ENCODE data around the gene PDYN. TPM values are rescaled to one million over a fixed set of nuclear protein-coding genes. Genes with fewer than 3 reads are reported as not detected.

PDYN gene
- polyA plus RNA-seq, 3 donors from 2014 or later: not detected

GRCh38 chr20:1979106-1979778 is 14.6 kb downstream of the PDYN start:
- no peaks in the 10 kb centered on the region for H3K9me3 Mint-ChIP-seq
- no peaks in the 10 kb centered on the region for H3K36me3 Mint-ChIP-seq
- no peaks in the 10 kb centered on the region for H3K4me1 Mint-ChIP-seq
- H3K27me3 Mint-ChIP-seq (ENCODE audit: low read depth in 3 of 3): peaks cover 2 to 8% (median 3%) of the 10 kb centered on the region in 3 donors
- H3K27ac Mint-ChIP-seq: no peak overlapping the region
- no peak for DNase-seq
- no peak overlapping the region for H3K4me3 Mint-ChIP-seq

GRCh38 chr20:1975291-1975690 is 18.6 kb downstream of the PDYN start:
- H3K36me3 Mint-ChIP-seq: no peaks in the 10 kb centered on the region
- H3K27ac Mint-ChIP-seq: no peak overlapping the region
- DNase-seq: no peak
- no peaks in the 10 kb centered on the region for H3K4me1 Mint-ChIP-seq
- H3K4me3 Mint-ChIP-seq: no peak overlapping the region
- H3K9me3 Mint-ChIP-seq: no peaks in the 10 kb centered on the region
- peaks cover 4 to 18% (median 6%) of the 10 kb centered on the region in 3 donors for H3K27me3 Mint-ChIP-seq (ENCODE audit: low read depth in 3 of 3)

GRCh38 chr20:1973601-1974440 is 20.0 kb downstream of the PDYN start:
- peaks cover 4 to 18% (median 6%) of the 10 kb centered on the region in 3 donors for H3K27me3 Mint-ChIP-seq (ENCODE audit: low read depth in 3 of 3)
- H3K36me3 Mint-ChIP-seq: no peaks in the 10 kb centered on the region
- H3K4me1 Mint-ChIP-seq: no peaks in the 10 kb centered on the region
- no peak overlapping the region for H3K27ac Mint-ChIP-seq
- H3K9me3 Mint-ChIP-seq: no peaks in the 10 kb centered on the region
- no peak overlapping the region for H3K4me3 Mint-ChIP-seq
- no peak for DNase-seq

- peaks cover 4 to 15% (median 6%) of the 10 kb centered on the region in 3 donors for H3K27me3 Mint-ChIP-seq (ENCODE audit: low read depth in 3 of 3)
- no peak overlapping the region for H3K4me3 Mint-ChIP-seq
- no peaks in the 10 kb centered on the region for H3K9me3 Mint-ChIP-seq
- H3K27ac Mint-ChIP-seq: no peak overlapping the region
- no peaks in the 10 kb centered on the region for H3K36me3 Mint-ChIP-seq
- no peak for DNase-seq
- H3K4me1 Mint-ChIP-seq: no peaks in the 10 kb centered on the region
Measured at GRCh38 chr20:1971893-1972586, 21.8 kb downstream of the PDYN start.

- H3K4me3 Mint-ChIP-seq: no peak overlapping the region
- H3K36me3 Mint-ChIP-seq: no peaks in the 10 kb centered on the region
- no peaks in the 10 kb centered on the region for H3K9me3 Mint-ChIP-seq
Measured at GRCh38 chr20:1968964-1969363, 24.9 kb downstream of the PDYN start.

GRCh38 chr20:1965520-1966351 is 28.1 kb downstream of the PDYN start:
- H3K36me3 Mint-ChIP-seq: no peaks in the 10 kb centered on the region
- peaks cover 6 to 7% of the 10 kb centered on the region in 2 donors for H3K4me1 Mint-ChIP-seq
- no peak overlapping the region for H3K27ac Mint-ChIP-seq
- DNase-seq: peak; percentile 40 to 51 (median 40)
- H3K4me3 Mint-ChIP-seq: peak overlapping the region in 2 of 5 donors; percentile 30 to 44
- peaks cover 2 to 5% (median 3%) of the 10 kb centered on the region in 3 donors for H3K27me3 Mint-ChIP-seq (ENCODE audit: low read depth in 3 of 3)
- H3K9me3 Mint-ChIP-seq: no peaks in the 10 kb centered on the region

More at GRCh38 chr20:1968964-1969363, 24.9 kb downstream of the PDYN start:
- Mint-ChIP-seq H3K4me1 (peaks cover 6 to 7% of the 10 kb centered on the region in 2 donors), H3K27ac (no peak overlapping the region), H3K27me3 (ENCODE audit: low read depth in 3 of 3) (peaks cover 1 to 10% (median 4%) of the 10 kb centered on the region in 3 donors)
- DNase-seq: no peak

- H3K36me3 Mint-ChIP-seq: no peaks in the 10 kb centered on the region
- peaks cover 0 to 1% (median 0%) of the 10 kb centered on the region in 6 donors for H3K9me3 Mint-ChIP-seq
- peak overlapping the region in 2 of 5 donors; percentile 30 to 44 for H3K4me3 Mint-ChIP-seq
- peaks cover 6 to 7% of the 10 kb centered on the region in 2 donors for H3K4me1 Mint-ChIP-seq
- DNase-seq: no peak
- H3K27me3 Mint-ChIP-seq (ENCODE audit: low read depth in 3 of 3): peaks cover 2 to 5% (median 3%) of the 10 kb centered on the region in 3 donors
- no peak overlapping the region for H3K27ac Mint-ChIP-seq
Measured at GRCh38 chr20:1964659-1965405, 29.0 kb downstream of the PDYN start.

- Mint-ChIP-seq H3K27ac (no peak overlapping the region), H3K9me3 (peaks cover 0 to 1% (median 0%) of the 10 kb centered on the region in 6 donors), H3K27me3 (ENCODE audit: low read depth in 3 of 3) (peaks cover 2 to 5% (median 3%) of the 10 kb centered on the region in 3 donors), H3K4me1 (peaks cover 6 to 7% of the 10 kb centered on the region in 2 donors), H3K36me3 (no peaks in the 10 kb centered on the region), H3K4me3 (no peak overlapping the region)
- no peak for DNase-seq
Measured at GRCh38 chr20:1964061-1964460, 29.8 kb downstream of the PDYN start.

- peaks cover 0 to 1% (median 0%) of the 10 kb centered on the region in 6 donors for H3K9me3 Mint-ChIP-seq
- H3K27ac Mint-ChIP-seq: no peak overlapping the region
- DNase-seq: no peak
- no peaks in the 10 kb centered on the region for H3K36me3 Mint-ChIP-seq
- H3K4me1 Mint-ChIP-seq: peaks cover 6 to 7% of the 10 kb centered on the region in 2 donors
- no peak overlapping the region for H3K4me3 Mint-ChIP-seq
- H3K27me3 Mint-ChIP-seq (ENCODE audit: low read depth in 3 of 3): peaks cover 0 to 5% (median 2%) of the 10 kb centered on the region in 3 donors
Measured at GRCh38 chr20:1961374-1961773, 32.5 kb downstream of the PDYN start.

GRCh38 chr20:1959156-1959555 is 34.7 kb downstream of the PDYN start:
- Mint-ChIP-seq H3K9me3 (peaks cover 0 to 1% (median 0%) of the 10 kb centered on the region in 6 donors), H3K27me3 (ENCODE audit: low read depth in 3 of 3) (peaks cover 2 to 4% (median 4%) of the 10 kb centered on the region in 3 donors), H3K4me3 (no peak overlapping the region), H3K27ac (no peak overlapping the region), H3K36me3 (no peaks in the 10 kb centered on the region), H3K4me1 (no peaks in the 10 kb centered on the region)
- no peak for DNase-seq

- no peaks in the 10 kb centered on the region for H3K36me3 Mint-ChIP-seq
- H3K27me3 Mint-ChIP-seq (ENCODE audit: low read depth in 3 of 3): peaks cover 2 to 4% (median 3%) of the 10 kb centered on the region in 3 donors
- no peak overlapping the region for H3K27ac Mint-ChIP-seq
- no peak for DNase-seq
- peaks cover 0 to 1% (median 0%) of the 10 kb centered on the region in 6 donors for H3K9me3 Mint-ChIP-seq
- H3K4me3 Mint-ChIP-seq: no peak overlapping the region
- H3K4me1 Mint-ChIP-seq: no peaks in the 10 kb centered on the region
Measured at GRCh38 chr20:1958426-1958825, 35.4 kb downstream of the PDYN start.

GRCh38 chr20:1955217-1955616 is 38.6 kb downstream of the PDYN start:
- H3K27ac Mint-ChIP-seq: no peak overlapping the region
- H3K4me3 Mint-ChIP-seq: no peak overlapping the region
- no peaks in the 10 kb centered on the region for H3K9me3 Mint-ChIP-seq
- no peaks in the 10 kb centered on the region for H3K36me3 Mint-ChIP-seq
- H3K27me3 Mint-ChIP-seq (ENCODE audit: low read depth in 3 of 3): peaks cover 0 to 6% (median 1%) of the 10 kb centered on the region in 3 donors
- no peaks in the 10 kb centered on the region for H3K4me1 Mint-ChIP-seq
- DNase-seq: no peak

All from immature natural killer cell (primary cell).